ENCODE measurements around the gene GON4L. TPM values are rescaled to one million over a fixed set of nuclear protein-coding genes. Genes with fewer than 3 reads are reported as not detected.
A peak's percentile ranks its signal among the peaks of the same experiment; 100 is the strongest.
"Not testable (repeated sequence)": the region's sequence is repeated elsewhere in the genome, so short reads cannot be mapped to it uniquely, and the experiment has no call there.

GON4L gene
- total RNA-seq, 1 experiment from 2014 or later = 54.4 TPM

- no peaks in the 10 kb centered on the region; the same call in 1 of the 2 replicates for H3K27me3 Mint-ChIP-seq (ENCODE audit: low read depth)
- no peaks in the 10 kb centered on the region for H3K4me1 Mint-ChIP-seq
- TF ChIP-seq AFF4 (CRISPR knock-in tag; IDR thresholded peaks at IDR 0.05; ENCODE audit: borderline replicate concordance) (no peak), ZNF512 (CRISPR knock-in tag; IDR thresholded peaks at IDR 0.05; ENCODE audit: borderline replicate concordance) (no peak), ZNF232 (CRISPR knock-in tag; IDR thresholded peaks at IDR 0.05) (no peak), ZNF138 (CRISPR knock-in tag; conservative IDR thresholded peaks at IDR 0.05) (no peak), IRF1 (CRISPR knock-in tag; IDR thresholded peaks at IDR 0.05) (no peak), RORB (CRISPR knock-in tag; IDR thresholded peaks at IDR 0.05) (no peak), NFE2L1 (CRISPR knock-in tag; IDR thresholded peaks at IDR 0.05) (no peak), ZNF425 (CRISPR knock-in tag; conservative IDR thresholded peaks at IDR 0.05) (no peak), NFATC4 (CRISPR knock-in tag; IDR thresholded peaks at IDR 0.05) (no peak), ZNF121 (CRISPR knock-in tag; IDR thresholded peaks at IDR 0.05) (no peak)
- ChIA-PET CTCF (interaction anchor here (1.7 to 2.2 kb wide), 2 partner anchors 13 kb away, joined by 6 to 11 read pairs; no protein-coding TSS in a partner anchor), POLR2A (interaction anchor here (0.6 kb wide), 1 partner anchor 95 kb away, joined by 5 read pairs; no protein-coding TSS in a partner anchor)
- DNase-seq (ENCODE audit: low spot score) (no peak), ATAC-seq (no peak)
- no peak overlapping the region for H3K4me3 Mint-ChIP-seq
- no peaks in the 10 kb centered on the region for H3K9me3 Mint-ChIP-seq
- peaks cover 52% of the 10 kb centered on the region for H3K36me3 Mint-ChIP-seq
- H3K27ac Mint-ChIP-seq = no peak overlapping the region
These were observed 141.2 kb downstream of the GON4L start for GRCh38 chr1:155715777-155716176.

- H3K27ac Mint-ChIP-seq; H3K4me1 Mint-ChIP-seq; DNase-seq (ENCODE audit: low spot score); H3K9me3 Mint-ChIP-seq; H3K27me3 Mint-ChIP-seq (ENCODE audit: low read depth); H3K4me3 Mint-ChIP-seq; ATAC-seq; POLR2A ChIA-PET: not testable (repeated sequence)
- peak; percentile 61; the same call in 1 of the 2 replicates for TF ChIP-seq ZNF121 (CRISPR knock-in tag; IDR thresholded peaks at IDR 0.05)
- CTCF ChIA-PET = interaction anchor here (0.7 to 2.2 kb wide), 2 partner anchors 14 to 66 kb away, joined by 3 to 11 read pairs; no protein-coding TSS in a partner anchor
- peaks cover 53% of the 10 kb centered on the region for H3K36me3 Mint-ChIP-seq
These were observed 142.0 kb downstream of the GON4L start for GRCh38 chr1:155715056-155715455.

GRCh38 chr1:155713075-155713474, 143.9 kb downstream of the GON4L start:
- H3K27me3 Mint-ChIP-seq (ENCODE audit: low read depth) = no peaks in the 10 kb centered on the region; the same call in 1 of the 2 replicates
- DNase-seq (ENCODE audit: low spot score) (no peak), ATAC-seq (no peak)
- peaks cover 61% of the 10 kb centered on the region for H3K36me3 Mint-ChIP-seq
- H3K9me3 Mint-ChIP-seq = no peaks in the 10 kb centered on the region; the same call in 1 of the 2 replicates
- CTCF ChIA-PET = interaction anchor here (1.2 kb wide), 1 partner anchor 9 kb away, joined by 6 read pairs; no protein-coding TSS in a partner anchor
- no peaks in the 10 kb centered on the region for H3K4me1 Mint-ChIP-seq
- no peak overlapping the region for H3K27ac Mint-ChIP-seq
- H3K4me3 Mint-ChIP-seq = no peak overlapping the region
- POLR2A ChIA-PET = no interaction called here
- TF ChIP-seq E2F4 (CRISPR knock-in tag; IDR thresholded peaks at IDR 0.05; ENCODE audit: borderline replicate concordance, low read depth) (no peak), ATF1 (CRISPR knock-in tag; IDR thresholded peaks at IDR 0.05) (no peak), CTCF (IDR thresholded peaks at IDR 0.05) (no peak), PRDM15 (CRISPR knock-in tag; IDR thresholded peaks at IDR 0.05) (no peak), JUN (CRISPR knock-in tag; IDR thresholded peaks at IDR 0.05) (no peak), ZNF263 (CRISPR knock-in tag; IDR thresholded peaks at IDR 0.05; ENCODE audit: low read depth) (no peak), HMGA2 (CRISPR knock-in tag; IDR thresholded peaks at IDR 0.05) (no peak)
